ENCODE results near the gene NID1. TPM values are rescaled to one million over a fixed set of nuclear protein-coding genes. Genes with fewer than 3 reads are reported as not detected.

NID1 gene
- total RNA-seq, 2 experiments from 2014 or later: not detected

DNA sequence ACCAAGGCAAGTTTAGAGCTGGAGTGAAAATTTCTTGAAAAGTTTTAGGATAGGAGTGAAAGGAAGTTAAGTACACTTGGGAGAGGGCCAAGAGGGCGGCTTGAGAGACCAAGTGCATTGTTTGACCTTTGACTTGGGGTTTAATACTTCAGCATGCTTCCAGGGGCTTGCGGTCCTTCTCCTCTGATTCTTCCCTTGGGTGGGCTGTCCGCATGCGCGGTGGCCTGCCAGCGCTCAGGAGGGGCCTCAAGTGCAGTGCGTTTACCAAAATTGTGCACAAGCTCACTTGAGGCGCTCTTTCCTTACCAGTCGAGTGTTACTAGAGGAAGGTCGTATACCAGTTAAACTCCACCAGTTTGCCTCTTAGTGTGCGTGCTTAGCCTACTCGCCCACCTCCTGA, 106.9 kb downstream of the NID1 start:
- no peaks in the 10 kb centered on the region for H3K9me3 ChIP-seq (ENCODE audit: low read length)
- CTCF ChIA-PET (ENCODE audit: unreplicated experiment): interaction anchor here (1.3 kb wide), 1 partner anchor 14 kb away, joined by 3 read pairs; no protein-coding TSS in a partner anchor
- intact Hi-C loops (cut with micrococcal nuclease; ENCODE audit: unreplicated experiment): loop anchor here (5.0 to 10.0 kb wide), 2 partner anchors 327 to 456 kb away; partner anchors contain the start of genes B3GALNT2 and ERO1B
- TF ChIP-seq, protein P1, sequence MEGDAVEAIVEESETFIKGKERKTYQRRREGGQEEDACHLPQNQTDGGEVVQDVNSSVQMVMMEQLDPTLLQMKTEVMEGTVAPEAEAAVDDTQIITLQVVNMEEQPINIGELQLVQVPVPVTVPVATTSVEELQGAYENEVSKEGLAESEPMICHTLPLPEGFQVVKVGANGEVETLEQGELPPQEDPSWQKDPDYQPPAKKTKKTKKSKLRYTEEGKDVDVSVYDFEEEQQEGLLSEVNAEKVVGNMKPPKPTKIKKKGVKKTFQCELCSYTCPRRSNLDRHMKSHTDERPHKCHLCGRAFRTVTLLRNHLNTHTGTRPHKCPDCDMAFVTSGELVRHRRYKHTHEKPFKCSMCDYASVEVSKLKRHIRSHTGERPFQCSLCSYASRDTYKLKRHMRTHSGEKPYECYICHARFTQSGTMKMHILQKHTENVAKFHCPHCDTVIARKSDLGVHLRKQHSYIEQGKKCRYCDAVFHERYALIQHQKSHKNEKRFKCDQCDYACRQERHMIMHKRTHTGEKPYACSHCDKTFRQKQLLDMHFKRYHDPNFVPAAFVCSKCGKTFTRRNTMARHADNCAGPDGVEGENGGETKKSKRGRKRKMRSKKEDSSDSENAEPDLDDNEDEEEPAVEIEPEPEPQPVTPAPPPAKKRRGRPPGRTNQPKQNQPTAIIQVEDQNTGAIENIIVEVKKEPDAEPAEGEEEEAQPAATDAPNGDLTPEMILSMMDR (conservative IDR thresholded peaks at IDR 0.05; ENCODE audit: low read length): no peak
- no peak for TF ChIP-seq EZH2phosphoT487 (IDR thresholded peaks at IDR 0.05; ENCODE audit: borderline replicate concordance, low read depth, low read length)
- DNase-seq (ENCODE audit: low spot score): no peak
- peaks cover 22% of the 10 kb centered on the region for H3K4me1 ChIP-seq (ENCODE audit: insufficient read depth, low read length, poor library complexity, severe bottlenecking)
- H3K9me2 ChIP-seq (ENCODE audit: insufficient read depth, low read length): no peaks in the 10 kb centered on the region
- peaks cover 7% of the 10 kb centered on the region; the same call in 1 of the 2 replicates for H4K20me1 ChIP-seq (ENCODE audit: insufficient read depth, low read length)
- H3K4me3 ChIP-seq (ENCODE audit: low read depth, low read length, poor library complexity, severe bottlenecking): no peak overlapping the region
- H3K79me2 ChIP-seq (ENCODE audit: insufficient read depth, low read depth, low read length): no peaks in the 10 kb centered on the region
- no peak overlapping the region for H2AFZ ChIP-seq (ENCODE audit: low read length)
- no peak overlapping the region for H3K27ac ChIP-seq (ENCODE audit: low read depth, low read length, poor library complexity, severe bottlenecking)
- POLR2A ChIA-PET: interaction anchor here (0.7 kb wide), 1 partner anchor 26 kb away, joined by 3 read pairs; no protein-coding TSS in a partner anchor
- no peaks in the 10 kb centered on the region for H3K36me3 ChIP-seq (ENCODE audit: insufficient read depth, low read length)
- no TSS peak for BruUV-seq (replicated peaks)
- no peak overlapping the region for H3K4me2 ChIP-seq (ENCODE audit: low read length)

DNA sequence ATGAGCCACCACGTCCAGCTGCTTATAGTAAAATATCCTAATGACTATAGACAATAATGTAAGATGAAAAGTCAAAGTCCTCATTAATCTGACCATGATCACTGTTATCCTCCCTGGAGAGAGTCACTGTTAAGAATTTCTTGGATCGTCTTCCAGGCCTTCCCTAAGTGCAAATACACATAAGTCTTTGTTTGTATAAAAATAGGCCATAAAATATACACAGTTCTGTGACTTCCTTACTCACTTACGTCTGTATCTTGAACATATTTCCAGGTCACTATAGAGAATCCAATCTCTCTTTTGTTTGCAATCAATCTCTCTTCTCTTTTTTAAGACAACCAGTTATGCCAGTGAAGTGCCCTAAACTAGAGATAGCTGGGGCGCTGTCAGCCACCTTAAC, 109.1 kb downstream of the NID1 start:
- Histone ChIP-seq H3K36me3 (ENCODE audit: insufficient read depth, low read length) (no peaks in the 10 kb centered on the region), H3K79me2 (ENCODE audit: insufficient read depth, low read depth, low read length) (no peaks in the 10 kb centered on the region), H3K9me3 (ENCODE audit: low read length) (no peaks in the 10 kb centered on the region), H2AFZ (ENCODE audit: low read length) (no peak overlapping the region), H3K4me3 (ENCODE audit: low read depth, low read length, poor library complexity, severe bottlenecking) (no peak overlapping the region), H3K27ac (ENCODE audit: low read depth, low read length, poor library complexity, severe bottlenecking) (no peak overlapping the region), H3K4me2 (ENCODE audit: low read length) (no peak overlapping the region; the same call in 1 of the 2 replicates), H3K9me2 (ENCODE audit: insufficient read depth, low read length) (no peaks in the 10 kb centered on the region), H4K20me1 (ENCODE audit: insufficient read depth, low read length) (peaks cover 7% of the 10 kb centered on the region; the same call in 1 of the 2 replicates), H3K4me1 (ENCODE audit: insufficient read depth, low read length, poor library complexity, severe bottlenecking) (peaks cover 22% of the 10 kb centered on the region)
- BruUV-seq (replicated peaks): no TSS peak
- TF ChIP-seq EZH2phosphoT487 (IDR thresholded peaks at IDR 0.05; ENCODE audit: borderline replicate concordance, low read depth, low read length): no peak
- TF ChIP-seq, protein P1 (conservative IDR thresholded peaks at IDR 0.05; ENCODE audit: low read length): no peak
- POLR2A ChIA-PET: interaction anchor here (0.8 to 1.5 kb wide), 2 partner anchors 11 to 16 kb away, joined by 3 to 6 read pairs; no protein-coding TSS in a partner anchor
- CTCF ChIA-PET (ENCODE audit: unreplicated experiment): no interaction called here
- intact Hi-C loops (cut with micrococcal nuclease; ENCODE audit: unreplicated experiment): loop anchor here (5.0 to 10.0 kb wide), 2 partner anchors 329 to 453 kb away; partner anchors contain the start of genes B3GALNT2 and ERO1B
- DNase-seq (ENCODE audit: low spot score): no peak

Data from OCI-LY7 (cell line).